ENCODE results near the gene PHF21B.

The PHF21B gene

DNA sequence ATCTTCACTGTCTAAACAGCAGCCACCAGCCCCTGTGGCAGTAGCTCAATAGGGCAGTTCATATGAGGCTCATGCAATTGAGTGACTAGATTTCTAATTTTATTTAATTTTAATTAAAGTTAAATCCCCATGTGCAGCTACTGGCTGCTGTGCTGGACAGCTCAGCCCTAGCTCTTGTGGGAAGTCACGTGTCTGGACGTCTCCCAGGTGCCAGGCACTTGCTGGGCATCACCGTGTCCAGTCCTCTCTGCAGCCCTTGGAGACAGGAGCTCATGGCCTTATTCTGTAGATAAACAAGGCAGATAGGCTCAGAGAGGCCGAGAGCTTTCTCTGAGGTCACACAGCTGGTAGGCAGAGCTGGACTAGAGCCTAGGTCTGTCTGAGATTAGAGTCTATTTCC, 162.4 kb downstream of the PHF21B start:
- TF ChIP-seq, protein P1, sequence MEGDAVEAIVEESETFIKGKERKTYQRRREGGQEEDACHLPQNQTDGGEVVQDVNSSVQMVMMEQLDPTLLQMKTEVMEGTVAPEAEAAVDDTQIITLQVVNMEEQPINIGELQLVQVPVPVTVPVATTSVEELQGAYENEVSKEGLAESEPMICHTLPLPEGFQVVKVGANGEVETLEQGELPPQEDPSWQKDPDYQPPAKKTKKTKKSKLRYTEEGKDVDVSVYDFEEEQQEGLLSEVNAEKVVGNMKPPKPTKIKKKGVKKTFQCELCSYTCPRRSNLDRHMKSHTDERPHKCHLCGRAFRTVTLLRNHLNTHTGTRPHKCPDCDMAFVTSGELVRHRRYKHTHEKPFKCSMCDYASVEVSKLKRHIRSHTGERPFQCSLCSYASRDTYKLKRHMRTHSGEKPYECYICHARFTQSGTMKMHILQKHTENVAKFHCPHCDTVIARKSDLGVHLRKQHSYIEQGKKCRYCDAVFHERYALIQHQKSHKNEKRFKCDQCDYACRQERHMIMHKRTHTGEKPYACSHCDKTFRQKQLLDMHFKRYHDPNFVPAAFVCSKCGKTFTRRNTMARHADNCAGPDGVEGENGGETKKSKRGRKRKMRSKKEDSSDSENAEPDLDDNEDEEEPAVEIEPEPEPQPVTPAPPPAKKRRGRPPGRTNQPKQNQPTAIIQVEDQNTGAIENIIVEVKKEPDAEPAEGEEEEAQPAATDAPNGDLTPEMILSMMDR (IDR thresholded peaks at IDR 0.05; ENCODE audit: low read depth, low read length) = no peak
- Histone ChIP-seq H3K4me3 (ENCODE audit: low read depth, low read length) (no peak overlapping the region), H3K27me3 (ENCODE audit: insufficient read depth, low read depth, severe bottlenecking) (no peaks in the 10 kb centered on the region), H3K9me3 (ENCODE audit: severe bottlenecking) (peaks cover 3% of the 10 kb centered on the region), H3K27ac (no peak overlapping the region), H3K36me3 (no peaks in the 10 kb centered on the region)
- no peak for DNase-seq

DNA sequence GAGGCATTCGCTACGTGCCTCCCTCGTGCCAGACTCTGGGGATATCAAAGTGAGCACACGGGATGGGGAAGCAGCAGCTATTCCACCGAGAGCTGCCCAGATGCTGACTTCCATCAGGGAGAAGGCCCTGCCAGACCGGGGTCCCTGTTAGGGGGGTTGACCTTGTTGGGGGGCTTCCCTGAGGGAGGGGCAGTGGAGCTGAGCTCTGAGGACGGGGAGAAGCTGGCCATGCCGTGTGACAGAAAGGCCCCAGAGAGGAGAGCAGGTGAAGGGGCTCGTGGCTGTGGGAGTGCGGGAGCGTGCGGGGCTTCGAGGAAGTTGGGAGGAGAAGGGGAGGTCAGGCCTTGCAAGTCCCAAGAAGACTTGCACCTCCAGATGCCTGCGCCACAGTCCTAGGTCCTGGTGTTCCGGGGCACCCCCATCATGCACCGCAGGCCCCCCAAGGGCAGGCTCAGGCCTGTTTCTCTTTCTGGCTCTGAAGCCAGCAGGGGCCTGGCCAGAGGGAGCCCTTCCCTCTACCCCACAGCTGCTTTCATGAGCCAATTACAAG, 163.0 kb downstream of the PHF21B start:
- Histone ChIP-seq H3K9me3 (ENCODE audit: severe bottlenecking) (peaks cover 3% of the 10 kb centered on the region), H3K4me3 (ENCODE audit: low read depth, low read length) (no peak overlapping the region), H3K27me3 (ENCODE audit: insufficient read depth, low read depth, severe bottlenecking) (no peaks in the 10 kb centered on the region), H3K36me3 (no peaks in the 10 kb centered on the region), H3K27ac (no peak overlapping the region)
- no peak for DNase-seq
- TF ChIP-seq, protein P1 (IDR thresholded peaks at IDR 0.05; ENCODE audit: low read depth, low read length) = no peak

DNA sequence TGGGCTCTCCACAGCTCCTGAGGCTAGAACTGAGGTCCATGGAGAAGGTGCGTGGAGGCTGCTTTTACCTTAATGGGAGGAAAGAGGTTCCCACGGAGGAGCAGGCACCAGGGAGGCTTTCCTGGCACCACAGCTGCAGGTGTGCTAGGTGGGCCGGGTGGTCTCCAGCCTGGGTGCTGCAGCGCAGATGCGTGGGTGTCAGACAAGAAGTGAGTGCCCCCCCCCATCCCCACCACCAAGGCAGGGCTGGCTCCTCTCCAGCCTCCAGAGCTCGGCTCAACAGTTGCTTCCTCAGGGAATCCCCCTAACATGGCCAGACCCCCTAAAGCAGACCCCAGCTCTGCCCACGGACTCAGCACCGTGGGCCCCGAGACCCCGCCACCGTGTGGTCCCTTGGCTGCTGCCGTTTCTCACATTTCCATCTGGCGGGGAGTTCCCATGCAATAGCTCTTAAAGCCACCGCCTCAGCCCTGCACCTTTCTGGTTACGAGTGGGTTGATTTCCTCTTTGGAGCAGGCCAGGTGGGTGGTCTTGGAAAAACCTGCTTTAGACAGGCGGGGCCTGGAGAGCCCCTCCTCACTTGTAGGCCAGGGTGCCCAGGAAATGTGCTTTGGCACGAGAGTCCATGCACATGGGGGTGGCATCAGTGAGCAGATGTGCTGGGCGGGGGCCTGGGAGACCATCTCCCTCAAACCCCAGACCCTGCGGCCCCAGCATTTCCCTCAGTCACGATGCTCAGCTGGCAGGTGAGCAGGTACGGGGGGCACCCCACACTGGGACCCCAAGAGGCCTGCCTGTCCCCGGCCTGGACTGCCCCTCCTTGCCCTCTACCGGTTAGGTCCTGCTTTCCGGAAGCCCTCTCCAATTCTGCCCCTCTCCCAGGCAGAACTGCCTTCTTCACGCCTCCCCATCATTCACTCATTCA, 163.7 kb downstream of the PHF21B start:
- Histone ChIP-seq H3K27ac (no peak overlapping the region), H3K27me3 (ENCODE audit: insufficient read depth, low read depth, severe bottlenecking) (no peaks in the 10 kb centered on the region), H3K4me3 (ENCODE audit: low read depth, low read length) (no peak overlapping the region), H3K9me3 (ENCODE audit: severe bottlenecking) (peaks cover 3% of the 10 kb centered on the region), H3K36me3 (no peaks in the 10 kb centered on the region)
- TF ChIP-seq, protein P1 (IDR thresholded peaks at IDR 0.05; ENCODE audit: low read depth, low read length) = no peak
- DNase-seq = no peak

DNA sequence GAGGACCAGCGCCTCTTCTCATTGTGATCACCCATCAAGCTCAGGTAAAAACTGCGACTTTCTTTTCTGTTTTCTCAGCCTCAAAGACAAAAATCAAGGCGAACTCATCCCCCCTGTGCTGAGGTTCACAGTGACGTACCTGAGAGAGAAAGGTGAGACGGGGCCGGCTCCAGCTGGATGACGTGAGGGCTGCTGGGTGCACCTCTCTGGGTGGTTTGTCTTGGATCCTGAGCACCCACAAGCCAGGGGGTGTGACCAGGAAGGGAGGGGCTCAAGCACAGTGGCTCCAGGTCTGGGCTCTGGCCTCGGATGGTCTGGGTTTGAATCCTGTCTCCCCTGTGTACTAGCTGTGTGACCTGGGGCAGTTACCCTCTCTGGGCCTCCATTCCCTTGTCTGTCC, 164.6 kb downstream of the PHF21B start:
- no peak overlapping the region for H3K27ac ChIP-seq
- TF ChIP-seq, protein P1 (IDR thresholded peaks at IDR 0.05; ENCODE audit: low read depth, low read length) = no peak

DNA sequence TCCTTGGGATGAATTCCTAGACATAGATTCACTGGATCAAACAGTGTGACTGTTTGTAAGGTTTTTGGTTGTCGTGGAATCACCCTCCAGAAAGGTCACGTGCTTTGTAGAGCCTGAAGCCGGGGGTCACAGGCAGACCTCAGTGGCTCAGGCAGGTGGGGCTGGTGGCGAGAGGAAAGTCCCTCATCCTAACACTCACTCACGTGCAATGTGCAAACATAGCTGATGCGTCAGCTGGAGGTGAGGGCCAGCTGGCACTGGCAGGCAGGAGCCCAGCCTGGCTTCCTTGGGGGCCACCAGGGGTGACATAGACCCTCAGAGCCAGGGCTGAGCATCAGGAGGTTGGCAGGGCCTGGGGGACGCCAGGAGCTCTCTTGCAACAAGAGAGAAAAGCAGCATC, 167.4 kb downstream of the PHF21B start:
- Histone ChIP-seq H3K9me3 (ENCODE audit: severe bottlenecking) (peaks cover 3% of the 10 kb centered on the region), H3K36me3 (no peaks in the 10 kb centered on the region), H3K27me3 (ENCODE audit: insufficient read depth, low read depth, severe bottlenecking) (peaks cover 3% of the 10 kb centered on the region), H3K27ac (no peak overlapping the region), H3K4me3 (ENCODE audit: low read depth, low read length) (no peak overlapping the region)
- TF ChIP-seq, protein P1 (IDR thresholded peaks at IDR 0.05; ENCODE audit: low read depth, low read length) = no peak
- DNase-seq = no peak

More for the DNA sequence above, 164.6 kb downstream of the PHF21B start:
- peaks cover 3% of the 10 kb centered on the region for H3K9me3 ChIP-seq (ENCODE audit: severe bottlenecking)
- H3K36me3 ChIP-seq = no peaks in the 10 kb centered on the region
- no peak for DNase-seq
- H3K4me3 ChIP-seq (ENCODE audit: low read depth, low read length) = no peak overlapping the region
- H3K27me3 ChIP-seq (ENCODE audit: insufficient read depth, low read depth, severe bottlenecking) = no peaks in the 10 kb centered on the region
